Measurements from ENCODE around the gene FCN2.

Gene FCN2

GRCh38 chr9:134913041-134913712 lies 32.6 kb downstream of the FCN2 start:
- DNase-seq = no peak

- DNase-seq = no peak
Observed at GRCh38 chr9:134913713-134914500, 33.3 kb downstream of the FCN2 start.

GRCh38 chr9:134914501-134914834 lies 33.9 kb downstream of the FCN2 start:
- DNase-seq = no peak

DNA sequence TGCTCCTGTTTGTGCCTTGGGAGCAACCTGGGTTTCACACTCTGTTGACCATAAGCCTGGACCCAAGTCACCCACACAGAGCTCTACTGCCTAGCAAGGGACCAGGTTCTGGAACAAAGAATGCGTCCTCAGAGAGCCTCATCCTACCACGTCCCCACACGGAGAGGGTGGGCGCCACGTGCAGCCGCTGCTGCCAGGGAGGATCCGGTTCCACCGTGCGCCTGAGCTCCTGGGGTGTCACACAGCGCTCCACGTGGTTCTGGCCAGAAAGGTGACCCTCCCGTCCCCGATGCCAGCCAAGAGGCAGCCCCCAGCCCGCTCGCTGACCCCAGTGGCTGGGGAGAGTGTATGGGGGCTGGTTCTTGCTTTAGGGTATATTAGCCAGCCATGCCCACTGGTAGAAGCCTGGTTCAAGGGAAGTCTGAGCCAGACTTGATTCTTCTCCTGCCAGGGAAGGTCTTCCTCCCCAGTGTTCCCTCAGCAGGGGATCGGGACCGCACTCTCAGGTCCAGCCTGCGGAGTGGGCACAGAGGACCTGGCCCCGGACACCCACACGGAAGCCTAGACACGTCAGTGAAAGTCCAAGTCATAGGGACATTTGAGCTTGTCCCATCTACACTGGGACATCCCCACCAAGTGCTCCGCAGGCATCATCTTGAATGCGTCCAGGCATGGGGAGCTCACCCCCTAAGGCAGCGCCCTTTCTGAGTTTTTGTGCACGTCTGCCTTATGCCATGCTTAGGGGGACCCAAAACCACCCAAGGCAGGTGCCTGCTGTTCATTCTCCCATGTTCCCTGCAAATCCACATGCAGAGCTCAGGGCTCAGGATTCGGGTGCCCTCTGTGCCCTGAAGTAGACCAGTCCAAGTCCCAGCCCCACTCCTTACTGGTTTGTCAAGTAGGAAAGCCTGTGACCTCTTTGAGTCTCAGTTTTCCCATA lies 34.7 kb downstream of the FCN2 start:
- DNase-seq = no peak

- DNase-seq = no peak
Observed at GRCh38 chr9:134916161-134916665, 35.6 kb downstream of the FCN2 start.

GRCh38 chr9:134917431-134918373 lies 37.1 kb downstream of the FCN2 start, which contains the start of gene FCN1:
Gene FCN1, minus strand, starts transcription at chr9:134917912. Its CDS starts 41 bp downstream, at chr9:134917871.
- DNase-seq = no peak

DNA sequence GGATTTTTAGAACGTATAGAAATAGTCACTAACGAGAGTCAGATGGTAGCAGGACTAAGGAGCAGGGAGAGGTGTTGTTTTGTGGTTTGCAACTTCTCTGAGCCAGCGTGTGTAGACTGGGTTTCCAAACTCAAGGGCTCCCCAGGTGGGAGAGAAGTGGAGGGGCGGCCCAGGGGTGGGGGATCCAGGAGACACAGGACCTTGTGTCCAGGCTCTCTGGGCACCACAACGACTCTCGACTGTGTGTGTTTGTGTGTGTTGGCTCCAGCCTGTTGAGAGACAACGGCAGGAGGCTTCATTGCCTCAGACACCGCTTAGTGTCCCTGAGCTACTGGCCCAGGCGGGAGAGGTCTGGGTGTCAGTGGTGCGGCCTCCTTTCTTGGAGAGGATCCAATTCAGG lies 38.0 kb downstream of the FCN2 start:
- DNase-seq = no peak

DNA sequence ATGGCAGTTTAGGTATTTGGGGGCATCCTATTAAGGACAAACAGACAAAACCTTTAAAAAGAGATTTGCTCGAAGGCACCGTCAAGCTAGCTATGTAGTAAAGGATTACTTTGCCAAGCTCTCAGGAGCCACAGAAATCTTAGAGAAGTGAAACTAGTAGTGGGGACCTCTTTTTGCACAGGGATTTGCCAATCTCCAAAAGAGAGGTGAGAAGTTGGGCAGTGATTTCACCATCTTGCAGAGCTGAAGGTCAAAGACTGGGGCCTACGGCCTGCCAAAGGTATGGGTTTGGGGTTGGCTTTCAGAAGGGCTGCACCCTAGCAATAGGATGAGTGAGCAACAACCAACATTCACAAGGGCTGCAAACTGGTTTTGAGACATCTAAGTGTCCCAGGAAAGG lies 38.7 kb downstream of the FCN2 start:
- DNase-seq = no peak

DNA sequence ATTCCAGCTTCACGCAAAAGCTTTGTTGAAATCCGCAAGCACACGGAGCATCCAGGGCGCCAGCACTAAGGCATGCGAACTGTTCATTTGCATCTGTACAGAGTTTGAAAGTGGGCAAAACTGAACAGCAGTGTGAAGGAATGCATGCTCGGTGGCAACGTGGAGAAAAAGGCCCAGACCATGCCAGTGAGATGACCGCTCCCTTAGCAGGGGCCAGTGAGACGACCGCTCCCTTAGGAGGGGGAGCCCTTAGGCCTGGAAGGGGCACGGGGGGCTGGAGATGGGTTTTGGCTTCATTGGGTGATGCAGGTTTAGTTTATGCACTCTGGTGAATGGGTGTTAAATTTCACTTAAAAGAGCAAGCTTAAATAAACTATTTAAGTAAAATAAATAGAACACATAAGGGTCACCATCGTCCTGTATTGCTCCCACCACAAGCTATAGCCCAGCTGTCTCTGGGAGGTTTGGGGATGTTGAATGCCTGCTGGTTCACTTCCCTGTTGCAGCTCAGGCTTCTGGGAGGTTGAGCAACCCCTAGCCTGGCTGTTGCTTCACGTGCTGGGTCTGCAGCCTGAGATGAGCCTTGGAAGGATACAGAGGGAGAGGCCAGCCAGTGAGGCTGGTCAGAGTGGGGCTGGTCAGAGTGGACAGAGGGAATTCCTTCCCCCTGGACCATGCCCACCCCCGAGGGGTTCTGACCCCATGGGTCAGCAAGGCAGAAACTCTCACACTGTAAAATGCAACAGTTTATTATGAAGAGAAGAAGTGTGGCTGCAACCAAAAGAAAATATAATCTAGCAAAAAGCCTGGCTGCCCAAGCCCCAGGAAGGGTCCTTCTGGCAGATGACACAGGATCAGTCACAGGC lies 41.7 kb downstream of the FCN2 start:
- DNase-seq = no peak

- no peak for DNase-seq
Observed at GRCh38 chr9:134922932-134923240, 42.3 kb downstream of the FCN2 start.

DNA sequence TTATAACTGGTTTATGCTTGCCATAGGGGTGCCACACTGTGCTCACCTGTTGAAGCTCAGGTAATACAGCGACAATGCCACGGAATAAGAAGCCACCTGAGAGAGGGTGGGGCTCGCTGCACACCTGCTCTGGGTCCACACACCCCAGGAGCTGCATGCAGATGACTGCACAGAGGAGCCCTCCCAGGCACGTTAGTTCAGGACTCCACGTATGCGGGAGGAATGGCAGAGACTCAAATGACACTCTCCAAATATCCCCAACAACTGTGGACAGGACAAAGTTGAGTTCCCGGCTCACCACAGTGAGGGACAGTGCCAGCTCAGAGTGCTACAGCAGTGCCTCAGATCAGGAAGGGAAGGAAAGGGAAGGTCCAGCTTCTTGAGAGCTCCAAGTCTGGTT lies 42.9 kb downstream of the FCN2 start:
- DNase-seq = no peak

- no peak for DNase-seq
Observed at GRCh38 chr9:134925011-134925511, 44.5 kb downstream of the FCN2 start.

GRCh38 chr9:134928436-134929192 lies 48.0 kb downstream of the FCN2 start:
- no peak for DNase-seq

DNA sequence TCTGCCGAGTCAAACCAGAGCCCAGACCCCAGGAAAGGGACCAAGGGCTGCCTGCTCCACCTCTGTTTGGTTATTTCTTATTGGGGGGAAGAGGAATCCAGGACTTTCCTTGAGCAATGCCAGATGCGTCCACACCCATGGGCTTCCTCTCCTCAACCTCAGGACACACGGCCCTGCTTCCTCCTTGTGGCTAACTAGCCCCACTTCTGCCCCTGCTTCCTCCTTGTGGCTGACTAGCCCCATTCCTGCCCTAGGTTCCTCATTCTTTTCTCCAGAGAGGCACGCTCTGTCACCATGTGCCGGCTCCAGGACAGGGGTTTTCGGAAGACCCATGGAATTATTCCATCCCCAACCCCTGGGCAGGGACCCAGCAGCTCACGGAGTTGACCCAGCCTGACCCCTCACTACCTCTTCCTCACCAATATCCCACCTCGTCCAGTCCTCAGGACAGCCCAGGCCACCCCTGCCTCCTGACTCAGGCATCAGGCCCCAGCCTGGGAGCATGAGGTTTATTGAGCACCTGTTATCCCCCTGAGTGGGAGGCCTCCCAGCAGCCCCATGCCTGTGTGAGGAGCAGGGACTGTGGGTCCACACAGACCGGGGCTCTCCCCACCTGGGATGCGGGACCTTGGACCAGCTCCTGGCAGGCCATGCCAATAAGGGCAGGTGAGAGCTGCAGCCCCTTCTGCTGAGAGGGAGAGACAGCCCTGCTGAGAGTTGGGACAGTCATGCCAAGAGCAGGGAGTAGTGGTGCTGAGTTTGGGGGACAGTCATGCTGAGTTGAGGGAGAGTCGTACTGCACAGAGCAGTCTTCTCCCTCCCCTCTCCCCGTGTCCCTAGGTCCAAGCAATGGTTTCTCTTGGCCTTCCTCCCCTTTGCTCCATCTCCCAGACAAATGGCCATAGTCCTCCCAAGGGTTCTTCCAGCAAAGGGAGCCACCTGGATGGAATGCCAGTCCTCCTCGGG lies 48.9 kb downstream of the FCN2 start:
- DNase-seq = no peak

GRCh38 chr9:134930398-134930797 lies 49.8 kb downstream of the FCN2 start:
- DNase-seq = no peak

- no peak for DNase-seq
Observed at GRCh38 chr9:134932171-134932570, 51.6 kb downstream of the FCN2 start.

- no peak for DNase-seq
Observed at GRCh38 chr9:134932606-134933005, 52.0 kb downstream of the FCN2 start.

- no peak for DNase-seq
Observed at GRCh38 chr9:134933076-134933659, 52.6 kb downstream of the FCN2 start.

Measured in activated CD8-positive, alpha-beta memory T cell treated with anti-CD3 and anti-CD28 coated beads, Interleukin-2, amount 50 U/mL, for 4 hours (primary cell).